PFSK-1 (cell line): Measurements from ENCODE around the gene GRK3.

Source experiments
- FOXP2 ChIP-seq: optimal IDR thresholded peaks from 2 replicates; pipeline ENCODE3; 2011; ENCODE audit warnings: borderline replicate concordance, control low read depth, inconsistent platforms; ENCODE audit not compliant: insufficient read depth; ENCODE audit errors: extremely low read length, extremely low read depth
- POLR2AphosphoS5 ChIP-seq: IDR thresholded peaks from 2 replicates; pipeline ENCODE4 v1.6.1; 2012; ENCODE audit warnings: low read depth, mild to moderate bottlenecking, control low read depth, low read length, moderate library complexity
- SIN3A ChIP-seq: IDR thresholded peaks from 2 replicates; pipeline ENCODE4 v1.6.1; 2012; ENCODE audit warnings: mild to moderate bottlenecking, low read length, moderate library complexity, borderline replicate concordance; ENCODE audit not compliant: insufficient read depth

DNA sequence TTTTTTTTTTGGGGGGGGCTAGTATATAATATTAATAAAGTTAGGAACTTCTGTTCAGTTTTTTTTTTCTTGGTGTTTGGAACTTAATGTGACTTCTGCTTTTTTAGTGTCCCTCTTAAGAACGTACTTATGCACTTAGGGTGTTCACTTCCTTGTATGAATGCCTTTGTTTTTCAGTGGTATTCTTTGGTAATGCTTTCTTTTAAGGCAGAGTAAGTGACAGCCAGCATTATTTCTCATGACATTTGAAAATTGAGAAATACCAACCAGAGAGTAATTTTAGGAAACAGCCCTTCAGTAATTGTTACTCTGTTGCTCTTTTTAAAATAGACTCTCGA is 2.4 kb downstream of the GRK3 start:
- no peak for TF ChIP-seq SIN3A
- no peak for TF ChIP-seq POLR2AphosphoS5
- TF ChIP-seq FOXP2, result no peak
